Measurements from ENCODE around the gene SEMA5B. TPM values are rescaled to one million over a fixed set of nuclear protein-coding genes. Genes with fewer than 3 reads are reported as not detected.

SEMA5B gene
- total and polyA plus RNA-seq, 2 of the 4 experiments (the other 2 are of a cell fraction) = not detected

DNA sequence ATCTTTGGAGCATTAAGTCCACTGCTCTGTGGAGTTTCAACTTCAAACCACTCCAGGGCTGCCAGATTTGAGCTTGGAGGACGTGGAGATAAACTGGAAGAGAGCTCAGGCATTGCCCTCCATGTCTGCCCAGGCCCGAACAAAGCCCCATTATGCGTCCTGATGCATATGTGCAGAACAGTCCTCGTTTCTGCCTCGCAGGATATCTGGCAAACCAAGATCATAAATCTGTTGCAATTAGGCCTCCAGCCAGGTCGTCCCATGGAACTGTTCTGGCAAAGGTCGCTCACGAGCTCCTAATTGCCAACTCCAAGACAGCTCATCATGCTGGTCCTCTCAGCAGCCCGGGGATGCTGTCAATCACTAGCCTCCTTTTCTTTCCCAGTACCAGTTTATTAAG lies 91.2 kb downstream of the SEMA5B start:
- intact Hi-C loops (cut with micrococcal nuclease) (no loop called here), in situ Hi-C loops (cut with MboI; ENCODE audit: low sequenced_read_pairs) (no loop called here), dilution Hi-C loops (cut with HindIII; ENCODE audit: low sequenced_read_pairs, unreplicated experiment) (no loop called here)
- H2BK5ac ChIP-seq (ENCODE audit: low read depth, low read length, poor library complexity, severe bottlenecking) = no peak overlapping the region
- no peak overlapping the region for H2BK15ac ChIP-seq (ENCODE audit: low read depth, low read length)
- no peak overlapping the region for H3K18ac ChIP-seq (ENCODE audit: low read depth, low read length)
- ChIA-PET POLR2A (ENCODE audit: unreplicated experiment) (no interaction called here), CTCF (no interaction called here)
- H3K79me1 ChIP-seq (ENCODE audit: low read depth in 1 of 2, low read length in 2 of 2) = no peaks in the 10 kb centered on the region
- TF ChIP-seq RCOR1 (IDR thresholded peaks at IDR 0.05; ENCODE audit: insufficient replicate concordance, low read length) (no peak), MAFK (IDR thresholded peaks at IDR 0.05; ENCODE audit: low read depth, low read length) (no peak), POLR2A (IDR thresholded peaks at IDR 0.05; ENCODE audit: low read depth, low read length) (no peak), CEBPB (IDR thresholded peaks at IDR 0.05; ENCODE audit: low read depth, low read length) (no peak), RAD21 (IDR thresholded peaks at IDR 0.05; ENCODE audit: low read length) (no peak), MXI1 (IDR thresholded peaks at IDR 0.05; ENCODE audit: borderline replicate concordance, low read depth, low read length) (no peak), RFX5 (IDR thresholded peaks at IDR 0.05; ENCODE audit: low read depth, low read length) (no peak), MAZ (IDR thresholded peaks at IDR 0.05; ENCODE audit: borderline replicate concordance, low read depth, low read length) (no peak), NFE2L2 (IDR thresholded peaks at IDR 0.05; ENCODE audit: low read depth, low read length) (no peak), SMC3 (IDR thresholded peaks at IDR 0.05; ENCODE audit: low read depth, low read length) (no peak), CHD1 (IDR thresholded peaks at IDR 0.05; ENCODE audit: low read depth, low read length) (no peak), BHLHE40 (IDR thresholded peaks at IDR 0.05; ENCODE audit: low read depth, low read length) (no peak), FOS (IDR thresholded peaks at IDR 0.05; ENCODE audit: low read depth, low read length) (no peak)
- TF ChIP-seq, protein P1, sequence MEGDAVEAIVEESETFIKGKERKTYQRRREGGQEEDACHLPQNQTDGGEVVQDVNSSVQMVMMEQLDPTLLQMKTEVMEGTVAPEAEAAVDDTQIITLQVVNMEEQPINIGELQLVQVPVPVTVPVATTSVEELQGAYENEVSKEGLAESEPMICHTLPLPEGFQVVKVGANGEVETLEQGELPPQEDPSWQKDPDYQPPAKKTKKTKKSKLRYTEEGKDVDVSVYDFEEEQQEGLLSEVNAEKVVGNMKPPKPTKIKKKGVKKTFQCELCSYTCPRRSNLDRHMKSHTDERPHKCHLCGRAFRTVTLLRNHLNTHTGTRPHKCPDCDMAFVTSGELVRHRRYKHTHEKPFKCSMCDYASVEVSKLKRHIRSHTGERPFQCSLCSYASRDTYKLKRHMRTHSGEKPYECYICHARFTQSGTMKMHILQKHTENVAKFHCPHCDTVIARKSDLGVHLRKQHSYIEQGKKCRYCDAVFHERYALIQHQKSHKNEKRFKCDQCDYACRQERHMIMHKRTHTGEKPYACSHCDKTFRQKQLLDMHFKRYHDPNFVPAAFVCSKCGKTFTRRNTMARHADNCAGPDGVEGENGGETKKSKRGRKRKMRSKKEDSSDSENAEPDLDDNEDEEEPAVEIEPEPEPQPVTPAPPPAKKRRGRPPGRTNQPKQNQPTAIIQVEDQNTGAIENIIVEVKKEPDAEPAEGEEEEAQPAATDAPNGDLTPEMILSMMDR (conservative IDR thresholded peaks at IDR 0.05; ENCODE audit: low read depth, low read length) = no peak
- TF ChIP-seq, protein P2, sequence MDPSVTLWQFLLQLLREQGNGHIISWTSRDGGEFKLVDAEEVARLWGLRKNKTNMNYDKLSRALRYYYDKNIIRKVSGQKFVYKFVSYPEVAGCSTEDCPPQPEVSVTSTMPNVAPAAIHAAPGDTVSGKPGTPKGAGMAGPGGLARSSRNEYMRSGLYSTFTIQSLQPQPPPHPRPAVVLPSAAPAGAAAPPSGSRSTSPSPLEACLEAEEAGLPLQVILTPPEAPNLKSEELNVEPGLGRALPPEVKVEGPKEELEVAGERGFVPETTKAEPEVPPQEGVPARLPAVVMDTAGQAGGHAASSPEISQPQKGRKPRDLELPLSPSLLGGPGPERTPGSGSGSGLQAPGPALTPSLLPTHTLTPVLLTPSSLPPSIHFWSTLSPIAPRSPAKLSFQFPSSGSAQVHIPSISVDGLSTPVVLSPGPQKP (IDR thresholded peaks at IDR 0.05; ENCODE audit: borderline replicate concordance, low read depth, low read length) = no peak
- TF ChIP-seq, protein P3, sequence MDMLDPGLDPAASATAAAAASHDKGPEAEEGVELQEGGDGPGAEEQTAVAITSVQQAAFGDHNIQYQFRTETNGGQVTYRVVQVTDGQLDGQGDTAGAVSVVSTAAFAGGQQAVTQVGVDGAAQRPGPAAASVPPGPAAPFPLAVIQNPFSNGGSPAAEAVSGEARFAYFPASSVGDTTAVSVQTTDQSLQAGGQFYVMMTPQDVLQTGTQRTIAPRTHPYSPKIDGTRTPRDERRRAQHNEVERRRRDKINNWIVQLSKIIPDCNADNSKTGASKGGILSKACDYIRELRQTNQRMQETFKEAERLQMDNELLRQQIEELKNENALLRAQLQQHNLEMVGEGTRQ (IDR thresholded peaks at IDR 0.05; ENCODE audit: low read depth, low read length) = no peak
- no peak overlapping the region for H3K4me2 ChIP-seq (ENCODE audit: low read depth, low read length)
- no peak overlapping the region for H3K14ac ChIP-seq (replicated peaks; ENCODE audit: low read depth, low read length)
- no peak overlapping the region for H2BK120ac ChIP-seq (ENCODE audit: low read depth, low read length)
- no peak overlapping the region for H4K91ac ChIP-seq (ENCODE audit: insufficient read depth, low read depth, low read length)
- no peak overlapping the region for H3K4me3 ChIP-seq (ENCODE audit: insufficient read depth, low read depth, low read length)
- H2AFZ ChIP-seq (replicated peaks; ENCODE audit: low read length, poor library complexity) = no peak overlapping the region
- no peaks in the 10 kb centered on the region for H3K4me1 ChIP-seq (ENCODE audit: control insufficient read depth, insufficient read depth, low read length)
- 65% methylated on average over 3 of the region's 9 CpGs; no CpG with 5 or more reads in 1 of the 2 experiments for WGBS, 2 experiments (ENCODE audit: extremely low coverage in 2 of 2, insufficient read length in 1 of 2)
- H4K8ac ChIP-seq (ENCODE audit: low read depth in 2 of 2, low read length in 2 of 2) = no peak overlapping the region
- no peaks in the 10 kb centered on the region for H3K36me3 ChIP-seq (ENCODE audit: control insufficient read depth, insufficient read depth, low read length)
- H2AK9ac ChIP-seq (replicated peaks; ENCODE audit: low read depth, low read length, poor library complexity) = no peak overlapping the region
- H3K9me1 ChIP-seq (ENCODE audit: insufficient read depth, low read length) = no peaks in the 10 kb centered on the region
- H4K5ac ChIP-seq (ENCODE audit: low read depth, low read length) = no peak overlapping the region
- H3K9me3 ChIP-seq (ENCODE audit: control insufficient read depth, insufficient read depth, low read length) = no peaks in the 10 kb centered on the region
- no peak overlapping the region for H3K9ac ChIP-seq (ENCODE audit: low read depth, low read length)
- H4K20me1 ChIP-seq (ENCODE audit: insufficient read depth, low read length) = no peaks in the 10 kb centered on the region
- peaks cover 47% of the 10 kb centered on the region for H3K27me3 ChIP-seq (ENCODE audit: control insufficient read depth, insufficient read depth, low read length)
- DNase-seq = no peak
- H2BK20ac ChIP-seq (ENCODE audit: low read depth, low read length) = no peak overlapping the region
- no peak overlapping the region for H3K56ac ChIP-seq (ENCODE audit: extremely low read depth, insufficient read depth, low read length)
- H3K4ac ChIP-seq (ENCODE audit: low read depth, low read length) = no peak overlapping the region
- no peak overlapping the region for H2AK5ac ChIP-seq (ENCODE audit: low read depth, low read length)
- ATAC-seq (ENCODE audit: low read depth) = no peak
- no peak overlapping the region for H3K27ac ChIP-seq (ENCODE audit: insufficient read depth, low read length)
- no TSS peak for BruUV-seq (replicated peaks)
- no peak overlapping the region for H3K23ac ChIP-seq (ENCODE audit: low read depth, low read length)

Measured in IMR-90 (cell line).